Osteoblast (primary cell): ENCODE data around the gene APOC4. TPM values are rescaled to one million over a fixed set of nuclear protein-coding genes. Genes with fewer than 3 reads are reported as not detected.

Source experiments
- DNase-seq: peaks from one replicate; pipeline ENCODE4 v3.0.0; 2011; ENCODE audit warnings: low spot score, mixed read lengths; ENCODE audit not compliant: insufficient read length; ENCODE audit errors: missing footprints
- H2AFZ ChIP-seq: 2 replicates; pipeline ENCODE4 v1.6.0; 2011; ENCODE audit warnings: mild to moderate bottlenecking, low read length
- H3K27ac ChIP-seq: 2 replicates; pipeline ENCODE4 v1.5.1; 2011; ENCODE audit warnings: mild to moderate bottlenecking, low read depth, low read length, moderate library complexity
- H3K27me3 ChIP-seq: 2 replicates; pipeline ENCODE4 v1.6.0; 2012; ENCODE audit warnings: mild to moderate bottlenecking, control low read depth, inconsistent platforms, low read length, moderate library complexity; ENCODE audit not compliant: insufficient read depth
- H3K36me3 ChIP-seq: 2 replicates; pipeline ENCODE4 v1.5.1; 2011; ENCODE audit warnings: mild to moderate bottlenecking, low read length, control low read depth, moderate library complexity; ENCODE audit not compliant: insufficient read depth
- H3K4me1 ChIP-seq: 2 replicates; pipeline ENCODE4 v1.5.1; 2011; ENCODE audit warnings: mild to moderate bottlenecking, low read length, control low read depth, moderate library complexity; ENCODE audit not compliant: insufficient read depth
- H3K4me2 ChIP-seq: 2 replicates; pipeline ENCODE4 v1.6.0; 2011; ENCODE audit warnings: mild to moderate bottlenecking, low read length; ENCODE audit not compliant: insufficient read depth
- H3K4me3 ChIP-seq: fragments of 200-600 bp; sonication (generic); 3 replicates; pipeline ENCODE4 v1.5.1; 2012; ENCODE audit warnings: mild to moderate bottlenecking, low read length, inconsistent platforms; ENCODE audit not compliant: insufficient read depth
- H3K79me2 ChIP-seq: 2 replicates; pipeline ENCODE4 v1.6.0; 2012; ENCODE audit warnings: mild to moderate bottlenecking, low read length, control low read depth, inconsistent platforms; ENCODE audit not compliant: insufficient read depth
- H3K9me3 ChIP-seq: 2 replicates; pipeline ENCODE4 v1.5.1; 2011; ENCODE audit warnings: low read depth, low read length, control low read depth
- H4K20me1 ChIP-seq: 2 replicates; pipeline ENCODE4 v1.6.0; 2012; ENCODE audit warnings: mild to moderate bottlenecking, low read length, control low read depth; ENCODE audit not compliant: insufficient read depth
- total RNA-seq: library from RNA; depleted of rRNA; stranded (reverse); fragments of >200 nt; gene quantifications from 2 replicates; pipeline ENCODE4 v1.2.3, GENCODE V29; 2012
- TF ChIP-seq, protein P1 (sequence below): IDR thresholded peaks from 2 replicates; pipeline ENCODE4 v1.5.1; 2011; ENCODE audit warnings: mild to moderate bottlenecking, low read depth, low read length, moderate library complexity; ENCODE audit errors: extremely low read depth

The APOC4 gene
- total RNA-seq, 1 donor: not detected

- Histone ChIP-seq H3K4me2 (no peak overlapping the region), H4K20me1 (peaks cover 8% of the 10 kb centered on the region), H3K79me2 (peaks cover 16% of the 10 kb centered on the region), H3K27me3 (no peaks in the 10 kb centered on the region), H2AFZ (no peak overlapping the region), H3K4me1 (no peaks in the 10 kb centered on the region), H3K4me3 (no peak overlapping the region), H3K27ac (no peak overlapping the region), H3K36me3 (peaks cover 60% of the 10 kb centered on the region), H3K9me3 (no peaks in the 10 kb centered on the region)
- TF ChIP-seq, protein P1, sequence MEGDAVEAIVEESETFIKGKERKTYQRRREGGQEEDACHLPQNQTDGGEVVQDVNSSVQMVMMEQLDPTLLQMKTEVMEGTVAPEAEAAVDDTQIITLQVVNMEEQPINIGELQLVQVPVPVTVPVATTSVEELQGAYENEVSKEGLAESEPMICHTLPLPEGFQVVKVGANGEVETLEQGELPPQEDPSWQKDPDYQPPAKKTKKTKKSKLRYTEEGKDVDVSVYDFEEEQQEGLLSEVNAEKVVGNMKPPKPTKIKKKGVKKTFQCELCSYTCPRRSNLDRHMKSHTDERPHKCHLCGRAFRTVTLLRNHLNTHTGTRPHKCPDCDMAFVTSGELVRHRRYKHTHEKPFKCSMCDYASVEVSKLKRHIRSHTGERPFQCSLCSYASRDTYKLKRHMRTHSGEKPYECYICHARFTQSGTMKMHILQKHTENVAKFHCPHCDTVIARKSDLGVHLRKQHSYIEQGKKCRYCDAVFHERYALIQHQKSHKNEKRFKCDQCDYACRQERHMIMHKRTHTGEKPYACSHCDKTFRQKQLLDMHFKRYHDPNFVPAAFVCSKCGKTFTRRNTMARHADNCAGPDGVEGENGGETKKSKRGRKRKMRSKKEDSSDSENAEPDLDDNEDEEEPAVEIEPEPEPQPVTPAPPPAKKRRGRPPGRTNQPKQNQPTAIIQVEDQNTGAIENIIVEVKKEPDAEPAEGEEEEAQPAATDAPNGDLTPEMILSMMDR: no peak
- DNase-seq: peak; percentile 18
Observed at GRCh38 chr19:44972802-44973201, 30.8 kb downstream of the APOC4 start.

DNA sequence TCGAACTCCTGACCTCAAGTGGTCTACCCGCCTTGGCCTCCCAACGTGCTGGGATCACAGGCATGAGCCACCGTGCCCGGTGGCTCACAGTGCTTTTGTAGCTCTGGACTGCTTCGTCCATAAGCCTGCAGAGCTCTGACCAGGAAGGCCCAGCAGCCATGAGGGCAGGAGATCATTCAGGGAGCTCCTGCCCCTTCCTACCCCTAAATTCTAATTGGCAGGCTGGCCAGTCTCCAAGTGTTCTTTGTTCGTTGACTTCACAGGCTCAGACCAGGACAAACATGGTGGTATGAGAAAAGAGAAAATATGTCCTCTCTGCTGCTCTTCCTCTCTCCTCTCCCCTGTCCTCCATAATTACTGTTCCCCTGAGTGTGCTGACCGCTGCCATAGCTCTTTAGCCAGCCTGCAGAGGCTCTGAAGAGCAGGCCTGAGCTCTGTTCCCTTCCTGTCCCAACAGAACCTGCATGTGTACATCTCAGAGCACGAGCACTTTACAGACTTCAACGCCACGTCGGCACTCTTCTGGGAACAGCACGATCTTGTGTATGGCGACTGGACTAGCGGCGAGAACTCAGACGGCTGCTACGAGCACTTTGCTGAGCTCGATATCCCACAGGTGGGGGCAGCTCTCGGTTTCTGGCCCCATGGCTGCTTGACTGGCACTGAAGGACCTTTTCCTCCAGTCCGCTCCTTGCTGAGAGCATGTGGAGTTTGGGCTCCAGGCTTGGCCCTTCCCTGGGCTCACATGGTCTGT, 32.1 kb downstream of the APOC4 start:
- TF ChIP-seq, protein P1: no peak
- H3K27ac ChIP-seq: no peak overlapping the region
- H2AFZ ChIP-seq: no peak overlapping the region
- peaks cover 60% of the 10 kb centered on the region for H3K36me3 ChIP-seq
- no peak overlapping the region for H3K4me2 ChIP-seq
- DNase-seq: peak; percentile 62
- H3K27me3 ChIP-seq: no peaks in the 10 kb centered on the region
- no peaks in the 10 kb centered on the region for H3K4me1 ChIP-seq
- H3K79me2 ChIP-seq: peaks cover 7% of the 10 kb centered on the region
- peaks cover 4% of the 10 kb centered on the region for H4K20me1 ChIP-seq
- H3K4me3 ChIP-seq: no peak overlapping the region
- H3K9me3 ChIP-seq: no peaks in the 10 kb centered on the region

- peaks cover 64% of the 10 kb centered on the region for H3K36me3 ChIP-seq
Observed at GRCh38 chr19:44974857-44975256, 32.8 kb downstream of the APOC4 start.

DNA sequence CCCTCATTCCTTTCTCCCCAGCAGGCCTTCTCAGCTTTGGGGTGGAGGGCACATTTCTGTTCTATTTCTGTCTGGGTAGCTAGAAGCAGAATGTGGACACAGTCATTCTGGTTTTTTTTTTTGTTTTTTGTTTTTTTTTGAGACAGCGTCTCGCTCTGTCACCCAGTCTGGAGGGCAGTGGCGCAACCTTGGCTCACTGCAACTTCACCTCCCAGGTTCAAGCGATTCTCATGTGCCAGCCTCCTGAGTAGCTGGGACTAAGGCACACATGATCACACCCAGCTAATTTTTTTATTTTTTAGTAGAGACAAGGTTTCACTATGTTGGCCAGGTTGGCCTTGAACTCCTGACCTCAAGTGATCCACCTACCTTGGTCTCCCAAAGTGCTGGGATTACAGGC, 33.4 kb downstream of the APOC4 start:
- H3K4me2 ChIP-seq: no peak overlapping the region
- peaks cover 1% of the 10 kb centered on the region for H3K79me2 ChIP-seq
- H3K36me3 ChIP-seq: peaks cover 65% of the 10 kb centered on the region
- TF ChIP-seq, protein P1: no peak
- H3K4me3 ChIP-seq: no peak overlapping the region
- H3K27me3 ChIP-seq: no peaks in the 10 kb centered on the region
- H3K4me1 ChIP-seq: no peaks in the 10 kb centered on the region
- H3K27ac ChIP-seq: no peak overlapping the region
- peaks cover 4% of the 10 kb centered on the region for H4K20me1 ChIP-seq
- H2AFZ ChIP-seq: no peak overlapping the region
- no peaks in the 10 kb centered on the region for H3K9me3 ChIP-seq
- peak; percentile 23 for DNase-seq

More at GRCh38 chr19:44974857-44975256, 32.8 kb downstream of the APOC4 start:
- TF ChIP-seq, protein P1: no peak
- H2AFZ ChIP-seq: no peak overlapping the region
- no peak for DNase-seq
- no peak overlapping the region for H3K27ac ChIP-seq
- no peaks in the 10 kb centered on the region for H3K9me3 ChIP-seq
- H3K27me3 ChIP-seq: no peaks in the 10 kb centered on the region
- H3K4me2 ChIP-seq: no peak overlapping the region
- peaks cover 6% of the 10 kb centered on the region for H3K79me2 ChIP-seq
- no peak overlapping the region for H3K4me3 ChIP-seq
- no peaks in the 10 kb centered on the region for H3K4me1 ChIP-seq
- peaks cover 4% of the 10 kb centered on the region for H4K20me1 ChIP-seq
